ENCODE data around the gene CEP85. TPM values are rescaled to one million over a fixed set of nuclear protein-coding genes. Genes with fewer than 3 reads are reported as not detected.
A peak's percentile ranks its signal among the peaks of the same experiment; 100 is the strongest.
"Not testable (repeated sequence)": the region's sequence is repeated elsewhere in the genome, so short reads cannot be mapped to it uniquely, and the experiment has no call there.

The CEP85 gene
- total RNA-seq, 1 donor, result 12.9 TPM

DNA sequence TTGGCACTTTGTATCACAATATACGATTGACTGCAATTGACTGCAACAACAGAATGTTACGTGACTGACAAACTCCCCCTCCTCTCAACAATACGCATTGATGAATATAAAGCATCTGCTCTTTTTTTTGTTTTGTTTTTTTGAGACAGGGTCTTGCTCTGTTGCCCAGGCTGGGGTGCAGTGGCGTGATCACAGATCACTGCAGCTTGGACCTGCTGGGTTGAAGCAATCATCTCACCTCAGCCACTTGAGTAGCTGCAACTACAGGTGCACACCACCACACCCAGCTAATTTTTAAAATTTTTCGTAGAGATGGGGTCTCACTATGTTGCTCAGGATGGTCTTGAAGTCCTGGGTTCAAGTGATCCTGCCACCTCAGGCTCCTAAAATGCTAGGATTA is 21.3 kb upstream of the CEP85 start:
- Histone ChIP-seq H3K4me3 (ENCODE audit: low read length) (no peak overlapping the region), H3K27me3 (ENCODE audit: insufficient read depth, low read length) (no peaks in the 10 kb centered on the region), H3K4me1 (ENCODE audit: insufficient read depth, low read length) (no peaks in the 10 kb centered on the region), H3K9me3 (ENCODE audit: low read depth, low read length) (no peaks in the 10 kb centered on the region)

DNA sequence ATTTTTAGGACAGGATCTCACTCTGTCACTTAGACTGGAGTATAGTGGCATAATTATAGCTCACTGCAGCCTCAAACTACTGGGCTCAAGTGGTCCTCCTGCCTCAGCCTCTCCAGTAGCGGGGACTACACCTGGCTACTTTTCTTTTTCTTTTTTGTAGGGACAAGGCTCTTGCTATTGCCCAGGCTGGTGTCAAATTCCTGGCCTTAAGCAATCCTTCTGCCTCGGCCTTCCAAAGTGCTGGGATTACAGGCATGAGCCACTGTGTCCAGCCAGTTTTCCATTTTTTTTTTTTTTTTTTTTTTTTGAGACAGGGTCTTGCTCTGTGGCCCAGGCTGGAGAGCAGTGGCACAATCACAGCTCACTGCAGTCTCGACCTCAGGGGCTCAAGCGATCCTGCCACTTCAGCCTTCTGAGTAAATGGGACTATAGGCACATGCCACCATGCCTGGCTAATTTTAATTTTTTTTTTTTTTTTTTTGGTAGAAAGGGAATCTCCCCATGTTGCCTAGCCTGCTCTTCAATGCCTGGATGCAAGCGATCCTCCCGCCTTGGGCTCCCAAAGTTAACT is 20.6 kb upstream of the CEP85 start:
- no peak overlapping the region for H3K4me3 ChIP-seq (ENCODE audit: low read length)
- H3K27me3 ChIP-seq (ENCODE audit: insufficient read depth, low read length), result no peaks in the 10 kb centered on the region
- H3K4me1 ChIP-seq (ENCODE audit: insufficient read depth, low read length), result no peaks in the 10 kb centered on the region
- no peaks in the 10 kb centered on the region for H3K9me3 ChIP-seq (ENCODE audit: low read depth, low read length)

GRCh38 chr1:26215246-26215645 is 18.8 kb upstream of the CEP85 start:
- no peaks in the 10 kb centered on the region for H3K27me3 ChIP-seq (ENCODE audit: insufficient read depth, low read length)
- H3K4me3 ChIP-seq (ENCODE audit: low read length), result no peak overlapping the region
- H3K4me1 ChIP-seq (ENCODE audit: insufficient read depth, low read length), result no peaks in the 10 kb centered on the region
- H3K9me3 ChIP-seq (ENCODE audit: low read depth, low read length), result no peaks in the 10 kb centered on the region

DNA sequence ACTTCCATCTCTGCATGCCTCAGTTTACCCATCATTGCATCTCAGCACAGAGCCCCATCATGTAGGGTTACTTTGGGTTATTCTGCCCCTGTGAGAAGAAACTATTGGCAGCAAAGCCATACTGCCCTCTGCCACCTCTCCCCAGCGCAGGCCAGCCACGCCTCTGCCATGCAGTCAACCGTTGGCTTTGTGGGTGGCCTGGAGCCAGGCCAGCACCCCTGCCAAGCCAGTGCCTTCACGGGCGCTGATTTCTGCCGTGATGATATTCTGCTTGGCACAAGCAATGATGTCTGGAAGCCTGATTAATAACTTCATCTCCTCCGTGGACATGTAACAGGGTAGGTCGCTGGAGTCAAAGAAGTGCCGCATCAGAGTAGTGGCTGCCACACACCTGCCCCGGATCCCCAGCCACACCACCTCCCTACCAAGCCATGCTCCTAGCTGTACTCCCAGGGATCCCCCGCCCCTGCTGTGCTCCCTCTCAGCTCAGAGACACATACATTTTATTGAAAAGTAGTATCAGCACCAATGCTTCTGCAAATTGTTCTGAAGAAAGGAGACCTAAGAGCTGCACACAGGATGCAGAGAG is 15.0 kb upstream of the CEP85 start:
- Histone ChIP-seq H3K9me3 (ENCODE audit: low read depth, low read length) (no peaks in the 10 kb centered on the region), H3K27me3 (ENCODE audit: insufficient read depth, low read length) (no peaks in the 10 kb centered on the region), H3K4me1 (ENCODE audit: insufficient read depth, low read length) (no peaks in the 10 kb centered on the region), H3K4me3 (ENCODE audit: low read length) (no peak overlapping the region)

DNA sequence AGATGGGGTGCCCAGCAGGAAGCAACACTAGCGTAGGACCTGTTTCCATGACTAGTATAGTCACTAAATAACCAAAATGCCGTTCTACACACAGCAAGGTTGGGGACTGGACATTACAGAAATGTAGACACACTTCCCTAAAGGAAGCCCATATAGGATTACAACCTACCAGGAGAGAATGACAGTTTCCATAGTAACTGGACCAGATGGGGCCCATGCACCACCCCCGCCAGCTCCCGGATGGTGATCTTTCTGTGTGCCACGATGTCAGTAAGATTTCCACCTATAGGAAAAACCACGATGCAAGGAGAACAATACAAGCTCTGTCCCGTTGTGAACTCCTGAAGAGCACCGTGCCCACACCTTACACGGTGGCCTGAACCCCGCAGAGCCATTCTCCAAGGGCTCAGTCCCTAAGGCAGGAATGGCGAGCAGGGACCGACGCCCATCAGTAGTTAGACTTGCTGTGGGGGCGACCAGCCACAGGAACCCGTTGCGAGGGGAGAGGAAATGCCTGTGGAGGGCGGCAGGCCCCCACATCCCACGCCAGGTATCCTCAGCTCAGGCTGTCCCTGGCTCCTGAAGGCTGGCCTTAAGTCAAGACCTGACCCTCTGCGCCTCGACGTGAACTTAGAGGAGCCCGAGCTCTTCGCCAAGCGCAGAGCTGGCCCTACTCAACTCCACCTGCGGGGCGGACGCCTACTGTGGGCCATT is 13.6 kb upstream of the CEP85 start:
- Histone ChIP-seq H3K27me3 (ENCODE audit: insufficient read depth, low read length) (no peaks in the 10 kb centered on the region), H3K4me1 (ENCODE audit: insufficient read depth, low read length) (peaks cover 5% of the 10 kb centered on the region), H3K9me3 (ENCODE audit: low read depth, low read length) (no peaks in the 10 kb centered on the region), H3K4me3 (ENCODE audit: low read length) (no peak overlapping the region)

GRCh38 chr1:26221094-26221493 is 12.9 kb upstream of the CEP85 start:
- peaks cover 11% of the 10 kb centered on the region for H3K4me1 ChIP-seq (ENCODE audit: insufficient read depth, low read length)
- H3K27me3 ChIP-seq (ENCODE audit: insufficient read depth, low read length), result no peaks in the 10 kb centered on the region
- H3K9me3 ChIP-seq (ENCODE audit: low read depth, low read length), result no peaks in the 10 kb centered on the region
- no peak overlapping the region for H3K4me3 ChIP-seq (ENCODE audit: low read length)

GRCh38 chr1:26224606-26225005 is 9.4 kb upstream of the CEP85 start:
- no peaks in the 10 kb centered on the region for H3K27me3 ChIP-seq (ENCODE audit: insufficient read depth, low read length)
- peaks cover 11% of the 10 kb centered on the region for H3K4me1 ChIP-seq (ENCODE audit: insufficient read depth, low read length)
- H3K4me3 ChIP-seq (ENCODE audit: low read length), result no peak overlapping the region
- no peaks in the 10 kb centered on the region for H3K9me3 ChIP-seq (ENCODE audit: low read depth, low read length)

DNA sequence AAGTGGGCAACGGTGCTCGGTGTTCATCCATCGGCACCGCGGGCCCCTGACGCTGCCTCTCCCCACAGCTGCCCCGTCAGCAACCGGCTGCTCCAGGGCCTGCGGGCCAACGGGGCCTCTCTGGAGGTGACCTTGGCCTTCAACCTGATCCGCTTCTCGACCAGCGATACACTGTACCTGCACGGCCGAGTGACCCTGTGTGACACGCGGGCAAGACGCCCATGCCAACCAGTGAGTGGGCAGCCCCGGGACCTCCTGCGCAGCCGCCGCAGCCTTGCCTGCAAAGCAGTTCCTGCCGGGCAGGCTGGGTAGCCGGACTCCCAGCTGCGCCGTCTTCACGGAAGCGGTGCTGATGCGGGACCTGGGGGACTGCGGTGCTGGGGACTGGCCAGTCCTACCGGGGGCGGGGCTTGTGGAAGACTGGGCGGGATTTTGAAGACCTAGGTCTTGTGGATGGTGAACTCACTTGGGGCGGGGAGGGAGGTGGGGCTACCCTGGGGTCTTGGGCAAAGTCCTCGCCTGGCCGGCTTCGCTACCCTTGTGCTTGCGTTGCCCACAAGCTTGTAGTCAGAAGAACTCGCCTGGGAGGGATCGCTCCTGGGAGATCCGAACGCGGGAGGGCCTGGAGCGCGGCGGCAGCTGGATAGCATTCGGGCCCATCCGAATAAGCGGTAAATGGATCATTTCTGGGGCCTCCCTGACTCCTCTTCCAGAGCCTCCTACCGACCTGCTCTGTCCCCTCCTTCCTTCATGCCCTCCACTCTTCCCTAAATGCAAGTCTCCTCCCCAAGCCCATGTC is 8.8 kb upstream of the CEP85 start:
- Histone ChIP-seq H3K4me3 (ENCODE audit: low read length) (peak overlapping the region; percentile 17), H3K9me3 (ENCODE audit: low read depth, low read length) (no peaks in the 10 kb centered on the region), H3K4me1 (ENCODE audit: insufficient read depth, low read length) (peaks cover 11% of the 10 kb centered on the region), H3K27me3 (ENCODE audit: insufficient read depth, low read length) (no peaks in the 10 kb centered on the region)

DNA sequence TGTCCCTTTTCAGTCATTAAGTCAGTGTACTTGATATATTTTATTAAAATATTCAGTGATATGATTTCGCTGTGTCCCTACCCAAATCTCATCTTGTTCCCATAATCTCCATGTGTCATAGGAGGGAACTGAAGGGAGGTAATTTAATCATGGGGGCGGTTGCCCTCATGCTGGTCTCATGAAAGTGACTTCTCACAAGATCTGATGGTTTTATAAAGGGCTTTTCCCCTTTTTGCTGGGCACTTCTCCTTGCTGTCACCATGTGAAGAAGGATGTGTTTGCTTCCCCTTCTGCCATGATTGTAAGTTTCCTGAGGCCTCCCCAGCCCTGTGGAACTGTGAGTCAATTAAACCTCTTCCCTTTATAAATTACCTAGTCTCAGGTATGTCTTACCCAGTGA is 3.3 kb upstream of the CEP85 start:
- H3K27me3 ChIP-seq (ENCODE audit: insufficient read depth, low read length); H3K9me3 ChIP-seq (ENCODE audit: low read depth, low read length); H3K4me3 ChIP-seq (ENCODE audit: low read length): not testable (repeated sequence)
- peaks cover 18% of the 10 kb centered on the region for H3K4me1 ChIP-seq (ENCODE audit: insufficient read depth, low read length)

DNA sequence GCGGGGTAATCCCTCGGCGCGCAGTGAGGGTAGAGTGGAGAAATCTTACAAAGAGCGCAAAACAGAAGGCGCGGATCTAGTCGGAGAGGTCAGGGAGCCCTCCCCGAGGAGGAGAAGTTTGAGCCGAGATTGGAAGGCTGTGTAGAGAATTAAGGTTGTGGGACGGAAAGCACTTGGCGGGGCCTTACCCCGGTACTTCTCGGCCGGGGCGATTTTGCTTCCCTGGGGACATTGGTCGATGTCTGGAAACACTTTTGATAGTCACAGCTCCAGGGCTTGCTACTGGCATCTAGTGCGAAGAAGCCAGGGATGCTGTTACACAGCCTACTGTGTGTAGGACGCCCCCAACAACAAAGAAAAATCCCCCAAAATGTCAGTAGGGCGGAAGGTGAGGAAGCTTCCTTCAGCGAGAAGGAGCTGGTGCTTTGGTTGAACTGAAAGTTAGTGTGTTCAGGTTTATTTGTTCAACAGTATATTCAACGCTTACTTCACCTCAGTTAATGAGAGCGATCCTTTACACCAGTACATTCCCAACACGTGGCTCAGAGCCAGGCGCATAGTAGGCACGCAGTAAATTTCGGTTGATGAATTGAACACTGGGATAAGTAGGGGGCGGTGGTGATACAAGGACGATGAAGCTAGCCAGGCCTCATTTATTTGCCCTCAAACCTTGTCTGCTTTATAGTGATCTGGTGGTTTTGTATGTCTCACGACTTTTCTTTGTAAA is 807 bp downstream of the CEP85 start:
- Histone ChIP-seq H3K9me3 (ENCODE audit: low read depth, low read length) (no peaks in the 10 kb centered on the region), H3K4me1 (ENCODE audit: insufficient read depth, low read length) (peaks cover 28% of the 10 kb centered on the region), H3K4me3 (ENCODE audit: low read length) (peak overlapping the region; percentile 82), H3K27me3 (ENCODE audit: insufficient read depth, low read length) (no peaks in the 10 kb centered on the region)

DNA sequence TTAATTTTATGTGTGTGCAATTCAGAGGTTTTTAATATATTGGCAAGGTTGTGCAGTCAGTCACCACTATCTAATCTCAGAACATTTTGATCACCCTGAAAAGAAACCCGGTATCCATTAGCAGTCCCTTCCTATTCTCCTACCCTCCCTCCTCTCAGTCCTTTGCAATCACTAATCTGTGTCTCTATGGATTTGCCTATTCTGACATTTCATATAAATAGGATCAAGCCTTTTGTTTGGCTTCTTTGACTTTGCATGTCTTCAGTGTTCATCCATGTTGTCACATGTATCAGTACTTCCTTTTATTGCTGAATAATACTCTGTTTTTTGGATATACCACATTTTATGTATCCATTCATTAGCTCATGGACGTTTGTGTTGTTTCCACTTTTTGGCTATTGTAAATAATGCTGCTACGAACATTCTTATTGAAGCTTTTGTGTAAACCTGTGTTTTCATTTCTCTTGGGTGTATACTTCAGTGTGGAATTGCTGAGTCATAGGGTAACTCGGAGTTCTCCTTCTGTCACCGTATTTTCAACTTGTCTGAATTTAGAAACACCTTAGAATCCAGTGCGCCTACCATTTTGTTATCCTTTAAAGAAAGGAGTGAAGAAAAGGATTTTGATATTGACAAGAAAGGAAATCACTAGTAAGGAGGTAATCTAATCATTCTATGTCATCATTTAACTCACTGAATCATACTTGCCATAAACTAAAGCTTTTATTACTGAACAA is 3.4 kb downstream of the CEP85 start:
- no peaks in the 10 kb centered on the region for H3K9me3 ChIP-seq (ENCODE audit: low read depth, low read length)
- no peaks in the 10 kb centered on the region for H3K27me3 ChIP-seq (ENCODE audit: insufficient read depth, low read length)
- H3K4me3 ChIP-seq (ENCODE audit: low read length), result no peak overlapping the region
- H3K4me1 ChIP-seq (ENCODE audit: insufficient read depth, low read length), result peaks cover 28% of the 10 kb centered on the region

DNA sequence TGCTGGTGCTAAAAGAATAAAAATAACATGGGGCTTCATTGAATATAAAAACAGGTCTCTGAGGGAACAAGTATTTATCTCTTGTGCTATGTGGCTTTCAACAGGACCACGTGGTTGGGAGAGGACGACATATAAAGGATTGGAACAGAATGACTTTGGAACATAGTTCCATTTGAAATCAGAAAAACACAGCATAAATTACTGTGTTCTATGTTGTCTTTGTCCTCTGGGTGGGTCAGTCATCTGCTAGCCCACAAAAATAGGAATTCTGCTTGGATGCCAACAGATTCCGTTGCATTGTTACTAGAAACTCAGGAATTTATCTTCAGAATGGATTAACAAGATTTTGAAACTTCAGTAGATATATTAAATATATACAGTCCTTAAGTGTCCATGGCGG is 5.9 kb downstream of the CEP85 start:
- H3K4me3 ChIP-seq (ENCODE audit: low read length), result no peak overlapping the region
- H3K9me3 ChIP-seq (ENCODE audit: low read depth, low read length), result no peaks in the 10 kb centered on the region
- H3K27me3 ChIP-seq (ENCODE audit: insufficient read depth, low read length), result no peaks in the 10 kb centered on the region
- H3K4me1 ChIP-seq (ENCODE audit: insufficient read depth, low read length), result peaks cover 19% of the 10 kb centered on the region

DNA sequence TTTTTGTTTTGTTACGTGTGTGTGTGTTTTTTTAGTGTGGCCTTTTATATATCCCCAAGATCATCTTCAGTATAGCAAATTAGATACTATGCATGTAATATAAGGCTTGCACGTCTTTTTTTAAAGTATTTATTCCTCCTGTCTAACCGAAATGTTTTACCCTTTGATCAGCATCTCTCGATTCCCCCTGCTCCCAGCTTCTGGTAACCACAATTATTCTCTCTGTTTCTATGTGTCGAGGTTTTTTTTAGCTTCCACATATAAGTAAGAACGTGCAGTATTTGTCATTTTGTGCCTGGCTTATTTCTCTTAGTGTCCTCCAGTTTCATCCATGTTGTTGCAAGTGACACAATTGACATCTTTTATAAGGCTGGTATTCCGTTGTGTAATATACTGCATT is 18.7 kb downstream of the CEP85 start:
- no peak overlapping the region for H3K4me3 ChIP-seq (ENCODE audit: low read length)
- H3K9me3 ChIP-seq (ENCODE audit: low read depth, low read length), result no peaks in the 10 kb centered on the region
- no peaks in the 10 kb centered on the region for H3K27me3 ChIP-seq (ENCODE audit: insufficient read depth, low read length)
- H3K4me1 ChIP-seq (ENCODE audit: insufficient read depth, low read length), result no peaks in the 10 kb centered on the region

DNA sequence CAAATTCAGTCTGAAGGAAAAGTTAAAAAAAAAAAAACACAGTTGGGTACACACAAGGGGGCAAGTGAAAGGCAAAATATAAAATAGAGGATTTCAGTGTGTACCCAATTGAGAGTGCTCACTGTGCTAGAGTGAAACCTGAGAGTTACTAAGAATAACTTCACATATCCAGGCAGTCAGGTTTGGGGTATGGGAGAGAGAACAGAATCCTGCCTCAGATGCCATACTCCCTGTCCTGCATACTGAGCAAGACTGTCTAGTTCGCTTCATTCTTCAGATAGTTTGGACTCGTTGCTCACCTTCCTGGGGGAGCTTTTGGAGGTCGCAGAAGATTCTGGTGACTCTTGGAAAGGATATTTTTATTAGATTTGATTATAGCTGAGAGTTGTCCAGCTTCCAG is 20.4 kb downstream of the CEP85 start:
- Histone ChIP-seq H3K9me3 (ENCODE audit: low read depth, low read length) (no peaks in the 10 kb centered on the region), H3K27me3 (ENCODE audit: insufficient read depth, low read length) (no peaks in the 10 kb centered on the region), H3K4me1 (ENCODE audit: insufficient read depth, low read length) (peaks cover 13% of the 10 kb centered on the region), H3K4me3 (ENCODE audit: low read length) (no peak overlapping the region)

Data from mononuclear cell (primary cell).